Measurements from ENCODE around the gene ZNF692. TPM values are rescaled to one million over a fixed set of nuclear protein-coding genes. Genes with fewer than 3 reads are reported as not detected.
A peak's percentile ranks its signal among the peaks of the same experiment; 100 is the strongest.

Gene ZNF692
- total and polyA plus RNA-seq, 2 of the 13 experiments (the other 11 are each of a cell fraction or from before 2014, with no cell fraction given), result 27.3 to 45.8 TPM

GRCh38 chr1:248850536-248851251, 8.2 kb downstream of the ZNF692 start:
- no peak overlapping the region for H3K4me2 ChIP-seq (ENCODE audit: low read depth, low read length)
- WGBS (ENCODE audit: low lambda C conversion rate), result 91% methylated on average over 9 of the region's 10 CpGs
- in situ Hi-C loops (cut with HindIII; ENCODE audit: extremely low pct_ligation_motif_present, low pct_unique_long_range_greater_than_20kb), result no loop called here
- no peak overlapping the region for H3K27ac ChIP-seq (ENCODE audit: extremely low read length, insufficient read depth, low read length)
- no peak overlapping the region for H3K9ac ChIP-seq (ENCODE audit: insufficient read depth, low read depth, low read length)
- ChIA-PET CTCF (ENCODE audit: low intra/inter-chr PET ratio, low total read pairs) (no interaction called here), POLR2A (interaction anchor here (0.8 to 1.3 kb wide), 2 partner anchors 12 to 25 kb away, joined by 3 to 6 read pairs; partner anchors contain the start of genes SH3BP5L and ZNF672)
- ATAC-seq (peak; percentile 20), DNase-seq (ENCODE audit: low spot score) (no peak), FAIRE-seq (no peak)
- H2AFZ ChIP-seq (ENCODE audit: low read length), result no peak overlapping the region
- H3K9me3 ChIP-seq (ENCODE audit: low read length), result no peaks in the 10 kb centered on the region
- 0 out of 2 replicates have a peak, but pooled peaks cover 3% of the 10 kb centered on the region for H4K20me1 ChIP-seq (ENCODE audit: insufficient read depth, low read length)
- H3K4me1 ChIP-seq (ENCODE audit: insufficient read depth, low read length), result no peaks in the 10 kb centered on the region
- BruUV-seq (replicated peaks), result no TSS peak
- peaks cover 25 to 70% of the 10 kb centered on the region in 2 experiments for H3K36me3 ChIP-seq (replicated peaks in 1 of 2; ENCODE audit: control insufficient read depth in 1 of 2, insufficient read depth in 2 of 2, low read length in 2 of 2)
- no peaks in the 10 kb centered on the region for H3K27me3 ChIP-seq (ENCODE audit: control insufficient read depth in 1 of 2, insufficient read depth in 2 of 2, low read length in 2 of 2)
- no peak overlapping the region for H3K4me3 ChIP-seq (replicated peaks in 1 of 3; ENCODE audit: insufficient read depth in 1 of 3, low read depth in 2 of 3, low read length in 3 of 3)
- TF ChIP-seq ZNF839 (CRISPR knock-in tag; IDR thresholded peaks at IDR 0.05; ENCODE audit: borderline replicate concordance), result no peak
- no peak for TF ChIP-seq ZNF556 (CRISPR knock-in tag; IDR thresholded peaks at IDR 0.05; ENCODE audit: borderline replicate concordance)
- TF ChIP-seq RBFOX2 (IDR thresholded peaks at IDR 0.05; ENCODE audit: low read depth, low read length), result 0 out of 2 replicates have a peak, but pooled peaks have one; percentile 24
- no peak for TF ChIP-seq MYPOP (CRISPR knock-in tag; IDR thresholded peaks at IDR 0.05)
- intact Hi-C loops (cut with micrococcal nuclease; ENCODE audit: unreplicated experiment), result no loop called here
- no peaks in the 10 kb centered on the region for H3K79me2 ChIP-seq (ENCODE audit: insufficient read depth, low read length)

GRCh38 chr1:248850124-248850523, 8.8 kb downstream of the ZNF692 start:
- ChIA-PET POLR2A (interaction anchor here (1.3 kb wide), 2 partner anchors 9 to 12 kb away, joined by 3 to 6 read pairs; partner anchors contain the start of gene ZNF672), CTCF (ENCODE audit: low intra/inter-chr PET ratio, low total read pairs) (no interaction called here)
- Histone ChIP-seq H3K27me3 (ENCODE audit: control insufficient read depth in 1 of 2, insufficient read depth in 2 of 2, low read length in 2 of 2) (no peaks in the 10 kb centered on the region), H3K27ac (ENCODE audit: extremely low read length, insufficient read depth, low read length) (no peak overlapping the region), H3K4me3 (replicated peaks in 1 of 3; ENCODE audit: insufficient read depth in 1 of 3, low read depth in 2 of 3, low read length in 3 of 3) (no peak overlapping the region), H4K20me1 (ENCODE audit: insufficient read depth, low read length) (0 out of 2 replicates have a peak, but pooled peaks cover 3% of the 10 kb centered on the region), H3K4me1 (ENCODE audit: insufficient read depth, low read length) (no peaks in the 10 kb centered on the region), H3K79me2 (ENCODE audit: insufficient read depth, low read length) (no peaks in the 10 kb centered on the region), H3K4me2 (ENCODE audit: low read depth, low read length) (no peak overlapping the region), H2AFZ (ENCODE audit: low read length) (no peak overlapping the region), H3K9ac (ENCODE audit: insufficient read depth, low read depth, low read length) (no peak overlapping the region), H3K9me3 (ENCODE audit: low read length) (no peaks in the 10 kb centered on the region), H3K36me3 (replicated peaks in 1 of 2; ENCODE audit: control insufficient read depth in 1 of 2, insufficient read depth in 2 of 2, low read length in 2 of 2) (peaks cover 23 to 69% of the 10 kb centered on the region in 2 experiments)
- BruUV-seq (replicated peaks), result no TSS peak
- WGBS (ENCODE audit: low lambda C conversion rate), result 100% methylated on average over 8 of the region's 9 CpGs
- no peak for DNase-seq (ENCODE audit: low spot score)
- no peak for FAIRE-seq
- intact Hi-C loops (cut with micrococcal nuclease; ENCODE audit: unreplicated experiment), result no loop called here
- no peak; the same call in 2 of the 3 replicates for ATAC-seq
- in situ Hi-C loops (cut with HindIII; ENCODE audit: extremely low pct_ligation_motif_present, low pct_unique_long_range_greater_than_20kb), result no loop called here
- TF ChIP-seq HNRNPUL1 (IDR thresholded peaks at IDR 0.05; ENCODE audit: low read depth, low read length), result no peak
- TF ChIP-seq POLR2A (IDR thresholded peaks at IDR 0.05; ENCODE audit: insufficient read depth in 1 of 2, low read depth in 2 of 2, low read length in 2 of 2), result peak in 1 of 2 experiments; percentile 17; a peak in 1 of 4 replicates
- TF ChIP-seq EP300 (IDR thresholded peaks at IDR 0.05; ENCODE audit: low read depth in 2 of 2, low read length in 2 of 2), result no peak
- TF ChIP-seq EP300 (CRISPR knock-in tag; IDR thresholded peaks at IDR 0.05; ENCODE audit: borderline replicate concordance), result no peak
- no peak for TF ChIP-seq RFXAP (CRISPR knock-in tag; IDR thresholded peaks at IDR 0.05; ENCODE audit: borderline replicate concordance)
- TF ChIP-seq POLR2G (IDR thresholded peaks at IDR 0.05; ENCODE audit: low read depth, low read length), result peak; percentile 61
- TF ChIP-seq SRY (CRISPR knock-in tag; IDR thresholded peaks at IDR 0.05), result 0 out of 2 replicates have a peak, but pooled peaks have one; percentile 28
- TF ChIP-seq DNMT3B (CRISPR knock-in tag; conservative IDR thresholded peaks at IDR 0.05), result no peak
- peak; percentile 79 for TF ChIP-seq ZC3H13 (CRISPR knock-in tag; IDR thresholded peaks at IDR 0.05)
- peak; percentile 70 for TF ChIP-seq AGO2 (optimal IDR thresholded peaks at IDR 0.05; ENCODE audit: low read depth, low read length)
- TF ChIP-seq HDAC2 (CRISPR knock-in tag; IDR thresholded peaks at IDR 0.05), result no peak

Data from HepG2 (cell line).